IPS-18a (cell line): Measurements from ENCODE around the gene TSHZ2.

Source experiments
- H3K27ac ChIP-seq: one replicate; pipeline ENCODE4 v1.5.1; 2013; ENCODE audit warnings: low read length
- H3K27me3 ChIP-seq: one replicate; pipeline ENCODE4 v1.6.1; 2013; ENCODE audit warnings: mild to moderate bottlenecking, low read length; ENCODE audit not compliant: control insufficient read depth, insufficient read depth
- H3K36me3 ChIP-seq: one replicate; pipeline ENCODE4 v1.6.1; 2013; ENCODE audit warnings: low read depth, low read length; ENCODE audit not compliant: control insufficient read depth
- H3K4me1 ChIP-seq: one replicate; pipeline ENCODE4 v1.6.1; 2013; ENCODE audit warnings: low read depth, low read length; ENCODE audit not compliant: control insufficient read depth
- H3K4me3 ChIP-seq: one replicate; pipeline ENCODE4 v1.5.1; 2013; ENCODE audit warnings: low read length
- H3K9ac ChIP-seq: one replicate; pipeline ENCODE4 v1.6.1; 2013; ENCODE audit warnings: mild to moderate bottlenecking, low read length, moderate library complexity
- H3K9me3 ChIP-seq: one replicate; pipeline ENCODE4 v1.6.1; 2013; ENCODE audit warnings: low read depth, low read length; ENCODE audit not compliant: control insufficient read depth

TSHZ2 gene

DNA sequence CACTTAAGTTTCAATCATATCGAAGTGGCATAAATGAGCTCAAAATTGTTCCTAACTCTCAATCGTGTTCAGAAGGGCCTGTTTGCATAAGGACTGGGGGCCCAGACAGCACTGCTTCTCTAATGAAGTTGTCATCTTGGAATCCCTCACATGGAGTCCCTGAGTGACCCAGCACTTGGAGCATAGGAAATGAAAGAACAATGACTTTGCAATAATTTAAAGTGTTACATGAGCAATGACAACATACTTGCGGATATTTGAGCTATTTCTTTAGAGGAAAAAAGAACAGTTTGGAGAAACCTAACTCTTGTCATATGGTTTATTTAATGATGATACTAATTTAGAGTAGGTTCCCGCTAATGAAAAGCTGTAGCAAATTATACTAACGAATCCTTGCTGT, 239.9 kb downstream of the TSHZ2 start:
- peaks cover 9% of the 10 kb centered on the region for H3K4me1 ChIP-seq
- H3K27me3 ChIP-seq, result peaks cover 10% of the 10 kb centered on the region
- no peak overlapping the region for H3K4me3 ChIP-seq
- H3K27ac ChIP-seq, result no peak overlapping the region
- no peaks in the 10 kb centered on the region for H3K9me3 ChIP-seq
- H3K36me3 ChIP-seq, result no peaks in the 10 kb centered on the region
- H3K9ac ChIP-seq, result no peak overlapping the region

DNA sequence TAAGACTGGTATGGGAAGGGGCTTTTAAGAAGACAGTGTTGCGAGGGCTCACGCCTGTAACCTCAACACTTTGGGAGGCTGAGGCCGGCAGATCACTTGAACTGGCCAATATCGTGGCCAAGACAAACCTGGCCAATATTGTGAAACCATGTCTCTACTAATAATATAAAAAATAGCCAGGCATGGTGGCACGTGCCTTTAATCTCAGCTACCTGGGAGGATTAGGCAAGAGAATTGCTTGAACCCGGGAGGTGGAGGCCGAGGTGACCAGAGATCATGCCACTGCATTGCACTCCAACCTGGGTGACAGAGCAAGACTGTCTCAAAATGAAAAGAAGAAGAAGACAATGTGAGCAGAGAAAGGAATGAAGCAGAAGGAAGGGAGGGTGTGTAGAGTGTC, 242.2 kb downstream of the TSHZ2 start:
- Histone ChIP-seq H3K9me3 (no peaks in the 10 kb centered on the region), H3K27me3 (peaks cover 10% of the 10 kb centered on the region), H3K4me3 (no peak overlapping the region), H3K9ac (no peak overlapping the region), H3K36me3 (no peaks in the 10 kb centered on the region), H3K4me1 (peaks cover 24% of the 10 kb centered on the region), H3K27ac (no peak overlapping the region)

DNA sequence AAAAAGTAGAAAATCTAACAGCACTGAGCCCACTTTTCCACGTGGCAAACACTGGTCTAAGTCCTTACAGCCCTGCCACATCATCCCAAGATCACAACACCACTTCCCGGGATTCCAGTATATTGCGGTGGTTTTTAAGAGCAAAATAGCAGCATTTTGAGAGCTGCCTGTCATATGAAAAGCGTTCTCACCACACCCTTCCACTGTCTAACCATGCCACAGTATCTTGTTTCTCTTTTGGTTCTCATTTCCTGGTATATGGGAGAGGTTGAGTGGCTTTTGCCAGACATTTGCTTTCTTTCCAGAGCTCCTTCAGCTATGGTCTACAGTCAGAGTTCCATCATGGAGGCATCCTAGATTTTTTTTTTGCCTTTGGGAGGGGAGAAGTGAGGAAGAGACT, 243.0 kb downstream of the TSHZ2 start:
- Histone ChIP-seq H3K36me3 (no peaks in the 10 kb centered on the region), H3K9me3 (peaks cover 7% of the 10 kb centered on the region), H3K4me3 (no peak overlapping the region), H3K4me1 (peaks cover 22% of the 10 kb centered on the region), H3K27ac (no peak overlapping the region), H3K9ac (no peak overlapping the region), H3K27me3 (peaks cover 10% of the 10 kb centered on the region)

DNA sequence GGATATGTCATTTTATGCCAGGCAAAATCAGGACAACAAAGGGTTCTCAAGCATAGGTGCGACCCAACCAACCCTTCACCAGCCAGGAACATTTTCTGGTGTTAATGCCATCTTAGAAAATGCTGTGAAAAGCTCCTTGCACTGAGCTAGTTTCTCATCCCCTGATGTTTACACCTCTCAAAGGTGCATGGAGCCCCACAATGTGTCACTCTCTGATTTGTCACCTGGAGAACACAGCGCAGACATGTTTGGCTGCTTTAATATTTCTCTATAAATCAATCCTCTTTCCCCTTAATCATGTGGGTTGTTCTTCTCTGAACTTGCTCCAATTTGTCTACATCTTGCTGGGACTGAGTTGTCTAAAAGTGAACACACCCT, 244.3 kb downstream of the TSHZ2 start:
- Histone ChIP-seq H3K4me1 (peaks cover 22% of the 10 kb centered on the region), H3K9me3 (peaks cover 12% of the 10 kb centered on the region), H3K36me3 (no peaks in the 10 kb centered on the region), H3K4me3 (no peak overlapping the region), H3K27me3 (peaks cover 10% of the 10 kb centered on the region), H3K27ac (no peak overlapping the region), H3K9ac (no peak overlapping the region)

DNA sequence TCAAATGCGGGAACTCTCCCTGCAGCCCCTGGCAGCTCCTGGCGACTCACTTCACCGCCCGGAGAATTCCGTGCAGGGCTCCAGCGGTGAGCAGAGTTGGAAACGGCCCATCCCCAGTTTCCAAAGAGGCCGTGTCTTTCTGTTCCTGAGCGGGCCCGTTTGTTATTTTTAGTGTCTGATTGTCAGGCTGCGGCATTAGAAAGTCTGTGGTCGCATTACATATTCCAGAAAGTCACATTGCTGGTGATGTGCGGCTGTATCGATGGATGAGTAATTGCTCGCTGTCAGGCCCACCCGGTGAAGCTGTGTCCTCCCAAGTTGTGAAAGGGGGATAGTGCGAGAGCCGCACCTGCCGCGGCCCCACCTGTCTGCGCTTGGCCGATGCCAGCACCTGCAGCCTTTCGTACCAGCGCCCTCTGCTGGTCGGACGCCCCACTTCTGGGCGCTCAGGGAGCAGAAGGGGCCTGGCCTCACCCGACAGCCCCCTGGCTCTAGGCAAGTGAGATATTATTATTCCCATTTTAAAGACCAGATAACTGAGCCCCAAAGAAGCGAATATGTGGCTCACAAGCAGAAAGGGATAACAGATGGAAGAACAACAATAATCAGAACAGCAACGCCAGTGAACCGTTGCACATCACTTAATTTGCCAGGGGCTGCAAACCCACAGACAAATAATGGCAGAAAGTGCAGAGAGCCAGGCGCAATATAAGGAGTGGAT, 244.9 kb downstream of the TSHZ2 start:
- Histone ChIP-seq H3K9me3 (peaks cover 12% of the 10 kb centered on the region), H3K4me3 (no peak overlapping the region), H3K4me1 (peaks cover 22% of the 10 kb centered on the region), H3K36me3 (no peaks in the 10 kb centered on the region), H3K27ac (no peak overlapping the region), H3K27me3 (peaks cover 10% of the 10 kb centered on the region), H3K9ac (no peak overlapping the region)

DNA sequence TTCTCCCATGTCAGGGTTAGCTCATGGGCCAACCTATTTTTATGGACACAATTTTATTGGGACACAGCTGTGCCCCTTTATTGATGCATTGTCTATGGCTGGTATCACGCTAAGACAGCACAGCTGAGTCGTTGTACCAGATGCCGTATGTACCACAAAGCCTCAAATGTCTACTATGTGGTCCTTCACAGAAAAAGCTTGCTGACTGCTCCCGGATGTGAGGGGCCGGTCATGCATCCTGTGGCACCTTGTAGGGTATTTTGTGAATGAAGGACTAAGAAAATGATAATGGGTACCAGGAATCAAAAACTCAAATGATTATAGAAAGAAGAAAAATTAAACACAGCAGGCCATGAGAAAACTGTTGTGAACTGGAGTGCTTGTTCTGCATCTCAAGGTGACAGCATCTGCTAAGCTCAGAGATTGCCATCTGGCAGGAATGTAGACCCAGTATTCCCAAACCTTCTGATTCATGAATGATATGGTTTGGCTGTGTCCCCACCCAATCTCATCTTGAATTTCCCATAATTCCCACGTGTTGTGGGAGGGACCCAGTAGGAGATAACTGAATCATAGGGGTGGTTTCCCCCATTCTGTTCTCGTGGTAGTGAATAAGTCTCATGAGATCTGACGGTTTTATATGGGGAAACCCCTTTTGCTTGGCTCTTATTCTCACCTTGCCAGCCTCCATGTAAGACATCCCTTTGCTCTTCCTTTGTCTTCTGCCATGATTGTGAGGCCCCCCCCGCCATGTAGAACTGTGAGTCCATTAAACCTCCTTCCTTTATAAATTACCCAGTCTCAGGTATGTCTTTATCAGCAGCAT, 248.5 kb downstream of the TSHZ2 start:
- Histone ChIP-seq H3K36me3 (no peaks in the 10 kb centered on the region), H3K4me3 (no peak overlapping the region), H3K9me3 (peaks cover 12% of the 10 kb centered on the region), H3K27me3 (peaks cover 10% of the 10 kb centered on the region), H3K9ac (no peak overlapping the region), H3K4me1 (peaks cover 22% of the 10 kb centered on the region), H3K27ac (no peak overlapping the region)

DNA sequence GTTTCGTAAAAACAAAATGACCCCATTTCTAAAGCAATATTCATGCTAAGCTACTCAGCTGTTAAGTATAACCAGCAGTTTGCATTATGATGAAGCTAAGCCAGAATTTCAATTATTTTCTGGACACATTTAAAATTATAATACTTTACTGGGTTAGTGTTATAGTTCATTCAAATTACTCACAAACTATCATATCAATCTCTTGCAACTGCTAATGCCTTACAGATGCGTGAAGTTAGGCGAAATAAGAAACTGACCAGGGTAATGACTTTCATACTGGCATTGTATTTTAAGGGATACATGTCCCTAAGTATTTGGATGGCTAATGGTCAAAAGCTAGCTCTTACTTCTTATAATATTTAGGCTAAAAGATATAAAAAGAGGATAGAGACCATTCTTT, 249.6 kb downstream of the TSHZ2 start:
- H3K9me3 ChIP-seq, result peaks cover 12% of the 10 kb centered on the region
- no peak overlapping the region for H3K4me3 ChIP-seq
- peaks cover under 1% of the 10 kb centered on the region for H3K27me3 ChIP-seq
- no peak overlapping the region for H3K9ac ChIP-seq
- peaks cover 29% of the 10 kb centered on the region for H3K4me1 ChIP-seq
- no peak overlapping the region for H3K27ac ChIP-seq
- H3K36me3 ChIP-seq, result no peaks in the 10 kb centered on the region

DNA sequence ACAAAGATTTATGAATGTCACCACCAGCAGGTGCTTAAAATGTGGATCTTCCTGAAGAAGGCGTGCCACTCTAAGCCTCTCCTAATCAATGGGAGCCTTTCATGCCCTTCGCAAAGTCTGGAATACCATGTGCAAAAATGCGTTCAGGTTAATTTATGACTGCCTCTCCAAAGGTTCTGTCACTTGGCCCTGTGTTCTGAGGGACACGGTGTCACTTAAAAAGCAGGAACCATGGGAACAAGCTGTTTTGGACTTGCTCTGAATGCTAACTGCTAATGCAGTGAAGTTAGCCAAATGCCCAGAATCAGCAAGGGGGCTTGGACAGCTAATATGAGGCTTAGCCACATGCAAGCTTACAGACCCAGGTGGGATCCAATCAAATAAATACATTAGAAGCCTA, 250.3 kb downstream of the TSHZ2 start:
- Histone ChIP-seq H3K27ac (no peak overlapping the region), H3K36me3 (no peaks in the 10 kb centered on the region), H3K4me3 (no peak overlapping the region), H3K9me3 (peaks cover 12% of the 10 kb centered on the region), H3K9ac (no peak overlapping the region), H3K27me3 (no peaks in the 10 kb centered on the region), H3K4me1 (peaks cover 34% of the 10 kb centered on the region)

DNA sequence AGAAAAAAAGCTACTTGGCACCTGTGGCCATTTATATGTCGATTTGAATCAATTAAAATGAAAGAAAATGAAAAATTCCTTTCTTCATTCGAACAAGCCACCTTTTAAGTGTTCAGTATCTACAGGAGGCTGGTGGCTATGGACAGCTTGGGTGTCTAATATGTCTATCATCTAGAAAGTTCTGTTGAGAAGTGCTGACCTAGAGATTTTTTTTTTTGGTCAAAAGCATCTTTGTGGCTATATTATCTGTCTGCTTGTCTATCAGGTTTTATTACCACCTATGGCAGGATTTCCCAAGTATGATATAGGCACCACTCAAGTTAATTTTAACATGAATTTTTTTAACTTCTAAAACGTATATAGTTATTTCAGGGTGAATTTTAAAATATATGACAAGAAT, 250.8 kb downstream of the TSHZ2 start:
- no peak overlapping the region for H3K4me3 ChIP-seq
- H3K9ac ChIP-seq, result no peak overlapping the region
- no peak overlapping the region for H3K27ac ChIP-seq
- no peaks in the 10 kb centered on the region for H3K36me3 ChIP-seq
- no peaks in the 10 kb centered on the region for H3K27me3 ChIP-seq
- peaks cover 12% of the 10 kb centered on the region for H3K9me3 ChIP-seq
- H3K4me1 ChIP-seq, result peaks cover 33% of the 10 kb centered on the region

DNA sequence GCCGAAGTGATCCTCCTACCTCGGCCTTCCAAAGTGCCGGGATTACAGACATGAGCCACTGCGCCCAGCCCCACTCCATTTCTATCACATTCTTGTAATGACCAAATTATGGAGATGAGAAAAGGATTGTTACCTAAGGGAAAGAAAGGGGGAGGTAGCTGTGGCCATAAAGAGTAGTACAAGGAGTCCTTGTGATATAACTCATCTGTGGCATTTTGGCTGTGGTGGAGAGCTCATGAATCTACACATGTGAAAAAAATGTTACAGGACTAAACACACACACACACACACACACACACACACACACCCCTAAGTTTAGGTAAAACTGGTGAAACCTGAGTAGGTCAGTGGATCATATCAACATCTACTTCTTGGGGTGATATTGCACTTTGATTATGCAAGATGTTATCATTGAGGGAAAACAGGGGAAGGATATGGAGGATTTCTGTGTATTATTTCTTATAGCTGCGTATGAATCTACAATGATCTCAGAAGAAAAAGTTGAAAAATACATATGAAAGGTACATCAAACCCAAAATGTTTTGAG, 251.5 kb downstream of the TSHZ2 start:
- Histone ChIP-seq H3K27ac (no peak overlapping the region), H3K27me3 (no peaks in the 10 kb centered on the region), H3K36me3 (no peaks in the 10 kb centered on the region), H3K9ac (no peak overlapping the region), H3K4me3 (no peak overlapping the region), H3K4me1 (peaks cover 28% of the 10 kb centered on the region), H3K9me3 (peaks cover 12% of the 10 kb centered on the region)

DNA sequence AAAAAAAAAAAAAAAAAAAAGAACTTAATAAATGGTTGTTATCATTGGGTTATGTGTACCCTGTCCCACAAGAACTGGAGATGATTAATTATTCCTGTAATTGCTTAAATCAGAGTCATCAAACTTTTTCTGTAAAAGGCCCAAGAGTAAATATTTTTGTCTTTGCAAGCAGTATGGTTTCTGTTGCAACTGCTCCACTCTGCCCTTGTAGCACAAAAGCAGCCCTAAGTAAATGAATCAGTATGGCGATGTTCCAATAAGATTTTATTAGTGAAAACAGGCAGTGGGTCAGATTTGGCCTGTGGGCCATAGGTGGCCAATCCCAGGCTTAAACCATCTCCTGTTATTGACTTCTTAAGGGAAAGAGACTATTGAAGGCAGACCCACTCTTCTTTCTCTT, 252.7 kb downstream of the TSHZ2 start:
- Histone ChIP-seq H3K27me3 (no peaks in the 10 kb centered on the region), H3K4me1 (peaks cover 21% of the 10 kb centered on the region), H3K36me3 (no peaks in the 10 kb centered on the region), H3K4me3 (no peak overlapping the region), H3K27ac (no peak overlapping the region), H3K9me3 (peaks cover 7% of the 10 kb centered on the region), H3K9ac (no peak overlapping the region)
